ENCODE data around the gene WNT10A.

Gene WNT10A

GRCh38 chr2:218849721-218850120, 30.9 kb upstream of the WNT10A start:
- H3K36me3 ChIP-seq (ENCODE audit: insufficient read depth, low read length), result no peaks in the 10 kb centered on the region
- H3K4me1 ChIP-seq (ENCODE audit: control insufficient read depth, insufficient read depth, low read length, unreplicated experiment), result peaks cover 6% of the 10 kb centered on the region
- H3K79me2 ChIP-seq (ENCODE audit: control insufficient read depth, insufficient read depth, low read length, unreplicated experiment), result no peaks in the 10 kb centered on the region
- H3K4me3 ChIP-seq (ENCODE audit: low read depth, low read length), result no peak overlapping the region
- no peak overlapping the region for H2AFZ ChIP-seq (ENCODE audit: low read length, unreplicated experiment)
- no peaks in the 10 kb centered on the region; the same call in 1 of the 2 replicates for H3K27me3 ChIP-seq (ENCODE audit: insufficient read depth, low read length)
- no peak overlapping the region for H3K27ac ChIP-seq (ENCODE audit: low read depth, low read length)

DNA sequence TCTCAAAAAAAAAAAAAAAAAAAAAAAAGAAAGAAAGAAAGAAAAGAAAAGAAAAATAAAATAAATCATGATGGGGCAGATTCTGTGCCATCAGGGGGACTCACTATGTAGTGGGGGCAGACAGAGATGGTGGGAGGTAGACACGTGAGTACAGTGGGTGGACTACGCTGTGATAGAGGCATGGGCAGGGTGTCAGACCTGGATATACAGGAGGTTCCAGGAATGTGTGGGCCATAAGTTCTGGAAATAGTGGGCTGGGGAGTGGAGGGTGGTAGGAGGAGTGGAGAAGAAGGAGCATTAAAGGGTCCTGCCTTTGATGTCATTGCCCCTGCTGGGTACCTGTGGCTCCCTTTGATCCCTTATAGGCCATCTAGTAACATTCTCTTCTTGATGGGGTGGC, 29.9 kb upstream of the WNT10A start:
- H3K4me1 ChIP-seq (ENCODE audit: control insufficient read depth, insufficient read depth, low read length, unreplicated experiment), result peaks cover 6% of the 10 kb centered on the region
- H3K27me3 ChIP-seq (ENCODE audit: insufficient read depth, low read length), result peaks cover 10% of the 10 kb centered on the region
- H3K27ac ChIP-seq (ENCODE audit: low read depth, low read length), result no peak overlapping the region

DNA sequence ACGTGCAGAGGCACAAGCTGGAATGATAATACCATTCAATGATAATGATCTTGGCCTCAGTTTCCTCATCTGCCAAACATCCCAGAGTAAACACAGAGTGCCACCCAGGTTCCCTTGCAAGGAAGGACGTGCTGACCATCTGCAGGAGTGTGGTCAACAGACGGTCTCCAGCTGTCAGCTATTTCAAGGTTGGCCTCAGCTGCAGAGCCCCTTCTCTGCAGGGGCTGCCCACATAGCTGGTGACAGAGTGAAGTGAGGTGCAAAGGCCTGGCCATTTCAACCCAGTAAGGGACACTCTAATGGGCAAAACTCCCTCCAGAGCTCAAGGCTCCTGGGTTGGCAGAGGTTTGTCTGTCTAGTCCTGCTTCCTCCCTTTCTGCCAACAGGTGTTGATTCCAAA, 29.4 kb upstream of the WNT10A start:
- no peaks in the 10 kb centered on the region for H3K36me3 ChIP-seq (ENCODE audit: insufficient read depth, low read length)
- no peaks in the 10 kb centered on the region for H3K79me2 ChIP-seq (ENCODE audit: control insufficient read depth, insufficient read depth, low read length, unreplicated experiment)
- H3K4me1 ChIP-seq (ENCODE audit: control insufficient read depth, insufficient read depth, low read length, unreplicated experiment), result peaks cover 6% of the 10 kb centered on the region
- no peak overlapping the region for H2AFZ ChIP-seq (ENCODE audit: low read length, unreplicated experiment)
- H3K27ac ChIP-seq (ENCODE audit: low read depth, low read length), result no peak overlapping the region
- peaks cover 14% of the 10 kb centered on the region for H3K27me3 ChIP-seq (ENCODE audit: insufficient read depth, low read length)
- no peak overlapping the region for H3K4me3 ChIP-seq (ENCODE audit: low read depth, low read length)

More for the DNA sequence above, 29.9 kb upstream of the WNT10A start:
- Histone ChIP-seq H2AFZ (ENCODE audit: low read length, unreplicated experiment) (no peak overlapping the region), H3K79me2 (ENCODE audit: control insufficient read depth, insufficient read depth, low read length, unreplicated experiment) (no peaks in the 10 kb centered on the region), H3K4me3 (ENCODE audit: low read depth, low read length) (no peak overlapping the region), H3K36me3 (ENCODE audit: insufficient read depth, low read length) (no peaks in the 10 kb centered on the region)

DNA sequence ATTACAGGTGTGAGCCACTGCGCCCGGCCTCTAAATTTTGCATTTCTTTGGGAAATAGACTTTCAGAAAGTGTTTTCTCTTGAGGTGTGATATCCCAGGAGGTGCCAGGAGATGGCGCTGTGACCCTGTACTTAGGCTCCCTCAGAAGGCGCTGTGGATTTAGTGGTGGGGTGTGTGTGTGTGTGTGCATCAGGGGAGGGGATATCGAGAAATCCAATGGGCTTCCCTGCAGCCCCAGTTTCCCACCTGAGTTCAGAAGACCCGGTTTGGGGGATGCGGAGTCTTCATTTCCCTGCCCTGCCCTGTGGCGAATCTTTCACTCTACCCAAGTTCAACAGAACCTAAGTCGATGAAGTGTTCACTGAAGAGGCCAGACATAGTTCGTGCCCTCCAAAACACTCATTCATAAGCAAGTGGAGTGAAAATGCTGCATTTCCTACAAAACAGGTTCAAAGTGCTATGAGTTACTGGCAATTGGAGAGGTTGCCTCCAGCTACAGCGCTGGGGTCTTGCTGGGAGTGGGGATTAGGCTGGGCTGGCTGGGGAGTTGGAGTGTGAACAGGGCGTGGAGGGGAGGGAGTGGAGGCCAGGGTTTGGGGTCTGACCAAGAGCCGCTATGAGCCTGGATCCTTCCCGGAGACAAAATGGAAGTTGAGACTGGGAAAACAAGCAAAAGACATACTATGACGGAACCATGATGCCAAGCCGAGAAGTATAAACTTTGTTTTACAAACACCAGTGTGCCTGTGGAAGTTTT, 27.6 kb upstream of the WNT10A start:
- peaks cover 26% of the 10 kb centered on the region for H3K27me3 ChIP-seq (ENCODE audit: insufficient read depth, low read length)
- no peak overlapping the region for H2AFZ ChIP-seq (ENCODE audit: low read length, unreplicated experiment)
- H3K27ac ChIP-seq (ENCODE audit: low read depth, low read length), result no peak overlapping the region
- no peaks in the 10 kb centered on the region for H3K79me2 ChIP-seq (ENCODE audit: control insufficient read depth, insufficient read depth, low read length, unreplicated experiment)
- H3K4me3 ChIP-seq (ENCODE audit: low read depth, low read length), result no peak overlapping the region
- no peaks in the 10 kb centered on the region for H3K36me3 ChIP-seq (ENCODE audit: insufficient read depth, low read length)
- peaks cover 6% of the 10 kb centered on the region for H3K4me1 ChIP-seq (ENCODE audit: control insufficient read depth, insufficient read depth, low read length, unreplicated experiment)

- Histone ChIP-seq H3K27ac (ENCODE audit: low read depth, low read length) (no peak overlapping the region), H2AFZ (ENCODE audit: low read length, unreplicated experiment) (no peak overlapping the region), H3K79me2 (ENCODE audit: control insufficient read depth, insufficient read depth, low read length, unreplicated experiment) (no peaks in the 10 kb centered on the region), H3K36me3 (ENCODE audit: insufficient read depth, low read length) (no peaks in the 10 kb centered on the region), H3K4me1 (ENCODE audit: control insufficient read depth, insufficient read depth, low read length, unreplicated experiment) (peaks cover 6% of the 10 kb centered on the region), H3K4me3 (ENCODE audit: low read depth, low read length) (no peak overlapping the region), H3K27me3 (ENCODE audit: insufficient read depth, low read length) (peaks cover 33% of the 10 kb centered on the region)
Measured at GRCh38 chr2:218853766-218854165, 26.9 kb upstream of the WNT10A start.

DNA sequence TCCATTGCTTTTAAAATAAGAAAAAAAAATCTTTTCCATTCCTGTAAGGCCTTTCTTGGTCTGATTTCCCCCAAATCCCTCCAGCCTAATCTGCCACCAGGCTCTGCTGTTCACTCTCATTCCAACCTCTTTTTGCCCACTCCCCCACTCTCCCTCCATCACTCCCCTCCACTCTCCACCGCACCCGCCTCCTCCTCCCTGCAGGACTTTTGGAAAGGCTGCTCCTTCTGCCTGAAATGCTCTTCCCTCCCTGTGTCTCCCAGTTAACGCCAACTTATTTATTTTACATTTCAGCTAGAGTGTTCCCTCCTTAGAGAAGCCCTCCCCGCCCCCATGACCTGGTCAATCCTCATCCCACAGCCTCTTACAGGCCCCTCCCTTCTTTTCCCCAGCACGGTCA, 25.8 kb upstream of the WNT10A start:
- no peak overlapping the region for H2AFZ ChIP-seq (ENCODE audit: low read length, unreplicated experiment)
- peaks cover 6% of the 10 kb centered on the region for H3K4me1 ChIP-seq (ENCODE audit: control insufficient read depth, insufficient read depth, low read length, unreplicated experiment)
- H3K36me3 ChIP-seq (ENCODE audit: insufficient read depth, low read length), result no peaks in the 10 kb centered on the region
- H3K27ac ChIP-seq (ENCODE audit: low read depth, low read length), result no peak overlapping the region
- no peak overlapping the region for H3K4me3 ChIP-seq (ENCODE audit: low read depth, low read length)
- no peaks in the 10 kb centered on the region for H3K79me2 ChIP-seq (ENCODE audit: control insufficient read depth, insufficient read depth, low read length, unreplicated experiment)
- H3K27me3 ChIP-seq (ENCODE audit: insufficient read depth, low read length), result peaks cover 41% of the 10 kb centered on the region

GRCh38 chr2:218855305-218856166, 25.1 kb upstream of the WNT10A start:
- Histone ChIP-seq H3K79me2 (ENCODE audit: control insufficient read depth, insufficient read depth, low read length, unreplicated experiment) (no peaks in the 10 kb centered on the region), H2AFZ (ENCODE audit: low read length, unreplicated experiment) (no peak overlapping the region), H3K36me3 (ENCODE audit: insufficient read depth, low read length) (no peaks in the 10 kb centered on the region), H3K27me3 (ENCODE audit: insufficient read depth, low read length) (peaks cover 48% of the 10 kb centered on the region), H3K4me3 (ENCODE audit: low read depth, low read length) (no peak overlapping the region), H3K27ac (ENCODE audit: low read depth, low read length) (no peak overlapping the region), H3K4me1 (ENCODE audit: control insufficient read depth, insufficient read depth, low read length, unreplicated experiment) (peaks cover 6% of the 10 kb centered on the region)

DNA sequence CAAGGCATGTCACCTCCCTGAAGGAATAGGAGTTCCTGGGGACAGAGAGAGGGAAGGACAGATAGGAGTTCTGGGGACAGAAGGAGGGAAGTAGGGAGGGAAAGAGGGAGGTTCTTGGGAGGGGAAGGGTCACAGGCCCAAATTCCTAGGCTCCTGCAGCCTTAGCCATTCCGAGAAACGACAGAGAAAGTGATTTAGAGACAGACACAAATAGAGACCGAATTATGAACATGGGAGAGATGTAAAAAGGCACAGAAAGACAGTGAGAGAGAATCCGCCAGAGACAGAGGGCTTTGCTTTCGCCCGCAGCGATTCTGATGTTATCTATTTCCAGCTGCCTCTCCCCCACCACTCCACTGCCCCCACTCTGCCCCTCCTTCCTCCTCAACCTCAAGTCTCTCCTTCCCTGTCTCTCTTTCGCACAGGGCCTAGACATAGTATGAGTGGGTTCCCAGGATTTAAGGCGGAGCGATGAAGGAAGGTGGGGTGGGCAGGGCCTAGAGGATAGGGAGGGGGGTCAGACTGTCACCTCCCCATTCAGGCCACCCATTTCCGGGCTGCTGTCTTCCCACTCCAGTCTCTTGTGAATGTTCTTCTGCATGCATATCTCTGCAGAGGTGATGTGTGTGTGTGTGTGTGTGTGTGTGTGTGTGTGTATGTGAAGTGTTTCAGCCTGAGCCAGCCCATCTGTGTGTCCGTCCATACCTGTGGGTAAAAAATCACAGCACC, 24.3 kb upstream of the WNT10A start:
- Histone ChIP-seq H3K27me3 (ENCODE audit: insufficient read depth, low read length) (peaks cover 56% of the 10 kb centered on the region), H3K27ac (ENCODE audit: low read depth, low read length) (no peak overlapping the region), H2AFZ (ENCODE audit: low read length, unreplicated experiment) (no peak overlapping the region), H3K36me3 (ENCODE audit: insufficient read depth, low read length) (no peaks in the 10 kb centered on the region), H3K4me3 (ENCODE audit: low read depth, low read length) (no peak overlapping the region), H3K4me1 (ENCODE audit: control insufficient read depth, insufficient read depth, low read length, unreplicated experiment) (peaks cover 6% of the 10 kb centered on the region), H3K79me2 (ENCODE audit: control insufficient read depth, insufficient read depth, low read length, unreplicated experiment) (no peaks in the 10 kb centered on the region)

- H3K36me3 ChIP-seq (ENCODE audit: insufficient read depth, low read length), result no peaks in the 10 kb centered on the region
- no peak overlapping the region for H3K4me3 ChIP-seq (ENCODE audit: low read depth, low read length)
- H3K79me2 ChIP-seq (ENCODE audit: control insufficient read depth, insufficient read depth, low read length, unreplicated experiment), result no peaks in the 10 kb centered on the region
- H2AFZ ChIP-seq (ENCODE audit: low read length, unreplicated experiment), result no peak overlapping the region
- H3K4me1 ChIP-seq (ENCODE audit: control insufficient read depth, insufficient read depth, low read length, unreplicated experiment), result peaks cover 6% of the 10 kb centered on the region
- H3K27me3 ChIP-seq (ENCODE audit: insufficient read depth, low read length), result peaks cover 61% of the 10 kb centered on the region
- no peak overlapping the region for H3K27ac ChIP-seq (ENCODE audit: low read depth, low read length)
Measured at GRCh38 chr2:218856896-218857243, 23.8 kb upstream of the WNT10A start.

- H3K4me1 ChIP-seq (ENCODE audit: control insufficient read depth, insufficient read depth, low read length, unreplicated experiment), result peaks cover 6% of the 10 kb centered on the region
- no peak overlapping the region for H3K27ac ChIP-seq (ENCODE audit: low read depth, low read length)
- no peak overlapping the region for H3K4me3 ChIP-seq (ENCODE audit: low read depth, low read length)
- H3K36me3 ChIP-seq (ENCODE audit: insufficient read depth, low read length), result no peaks in the 10 kb centered on the region
- no peak overlapping the region for H2AFZ ChIP-seq (ENCODE audit: low read length, unreplicated experiment)
- peaks cover 63% of the 10 kb centered on the region for H3K27me3 ChIP-seq (ENCODE audit: insufficient read depth, low read length)
- no peaks in the 10 kb centered on the region for H3K79me2 ChIP-seq (ENCODE audit: control insufficient read depth, insufficient read depth, low read length, unreplicated experiment)
Measured at GRCh38 chr2:218857371-218858137, 23.1 kb upstream of the WNT10A start.

Measured in ACC112 (cell line).